GM12874 (cell line): ENCODE results near the gene UBE2G1.

Experiments used
- CTCF ChIP-seq: IDR thresholded peaks from 2 replicates; pipeline ENCODE4 v1.5.1; 2011; ENCODE audit warnings: low read depth, mild to moderate bottlenecking, control low read depth, low read length, moderate library complexity; ENCODE audit not compliant: insufficient read depth

The UBE2G1 gene

GRCh38 chr17:4247971-4248388 is 118.5 kb downstream of the UBE2G1 start:
- no peak for TF ChIP-seq CTCF

- TF ChIP-seq CTCF = no peak
Observed at GRCh38 chr17:4247361-4247970, 119.0 kb downstream of the UBE2G1 start.

GRCh38 chr17:4246674-4247073 is 119.8 kb downstream of the UBE2G1 start:
- TF ChIP-seq CTCF = no peak

- TF ChIP-seq CTCF = no peak
Observed at GRCh38 chr17:4241535-4241934, 124.9 kb downstream of the UBE2G1 start.

GRCh38 chr17:4236456-4236855 is 130.0 kb downstream of the UBE2G1 start:
- TF ChIP-seq CTCF = no peak

GRCh38 chr17:4235372-4236279 is 130.8 kb downstream of the UBE2G1 start:
- TF ChIP-seq CTCF = no peak

- no peak for TF ChIP-seq CTCF
Observed at GRCh38 chr17:4234401-4234800, 132.1 kb downstream of the UBE2G1 start.
